Calu3 (cell line): ENCODE results near the gene PCBD1. TPM values are rescaled to one million over a fixed set of nuclear protein-coding genes. Genes with fewer than 3 reads are reported as not detected.
A peak's percentile ranks its signal among the peaks of the same experiment; 100 is the strongest.

Experiments
- BruUV-seq: library from RNA; stranded (reverse); fragments of 400-500 nt; replicated peaks from 2 replicates; lab custom pipeline; 2021; lab: Mats Ljungman, UMichigan
- CTCF ChIA-PET: fragments of 300-600 bp; sonication (Branson Sonifier 250); formaldehyde crosslinking; loops from one replicate; lab custom pipeline; 2022; ENCODE audit warnings: antibody characterized with exemption; lab: Charles Lee
- DNase-seq: peaks from one replicate; pipeline ENCODE4 v3.0.0; 2022
- H3K27ac Mint-ChIP-seq: one replicate; pipeline ENCODE4 v1.8.0; 2022; ENCODE audit warnings: mixed read lengths; ENCODE audit not compliant: unreplicated experiment
- H3K27me3 Mint-ChIP-seq: one replicate; pipeline ENCODE4 v1.8.0; 2022; ENCODE audit warnings: mixed read lengths; ENCODE audit not compliant: unreplicated experiment
- H3K36me3 Mint-ChIP-seq: one replicate; pipeline ENCODE4 v1.8.0; 2022; ENCODE audit warnings: mild to moderate bottlenecking, moderate library complexity, mixed read lengths; ENCODE audit not compliant: insufficient read depth, unreplicated experiment
- H3K4me1 Mint-ChIP-seq: one replicate; pipeline ENCODE4 v1.8.0; 2022; ENCODE audit warnings: mild to moderate bottlenecking, low read depth, mixed read lengths; ENCODE audit not compliant: unreplicated experiment
- H3K4me3 Mint-ChIP-seq: one replicate; pipeline ENCODE4 v1.8.0; 2022; ENCODE audit warnings: mild to moderate bottlenecking, low read depth, moderate library complexity, mixed read lengths; ENCODE audit not compliant: unreplicated experiment
- H3K9me3 Mint-ChIP-seq: one replicate; pipeline ENCODE4 v1.8.0; 2022; ENCODE audit warnings: low read depth, mixed read lengths; ENCODE audit not compliant: unreplicated experiment
- intact Hi-C: fragments of 100-400 bp; cut with micrococcal nuclease; formaldehyde crosslinking; loops from one replicate; pipeline ENCODE4 v1.10.0; 2022; ENCODE audit not compliant: unreplicated experiment
- total RNA-seq: library from RNA; stranded (reverse); gene quantifications from 2 replicates; pipeline ENCODE4 v1.2.3, GENCODE V29; 2022
- TF ChIP-seq, protein P1 (sequence below): fragments of 200-600 bp; IDR thresholded peaks from one replicate; pipeline ENCODE4 v1.8.0; 2022; ENCODE audit warnings: antibody characterized with exemption; ENCODE audit not compliant: unreplicated experiment

Gene PCBD1
- total RNA-seq, 1 experiment from 2014 or later, result 193 TPM

DNA sequence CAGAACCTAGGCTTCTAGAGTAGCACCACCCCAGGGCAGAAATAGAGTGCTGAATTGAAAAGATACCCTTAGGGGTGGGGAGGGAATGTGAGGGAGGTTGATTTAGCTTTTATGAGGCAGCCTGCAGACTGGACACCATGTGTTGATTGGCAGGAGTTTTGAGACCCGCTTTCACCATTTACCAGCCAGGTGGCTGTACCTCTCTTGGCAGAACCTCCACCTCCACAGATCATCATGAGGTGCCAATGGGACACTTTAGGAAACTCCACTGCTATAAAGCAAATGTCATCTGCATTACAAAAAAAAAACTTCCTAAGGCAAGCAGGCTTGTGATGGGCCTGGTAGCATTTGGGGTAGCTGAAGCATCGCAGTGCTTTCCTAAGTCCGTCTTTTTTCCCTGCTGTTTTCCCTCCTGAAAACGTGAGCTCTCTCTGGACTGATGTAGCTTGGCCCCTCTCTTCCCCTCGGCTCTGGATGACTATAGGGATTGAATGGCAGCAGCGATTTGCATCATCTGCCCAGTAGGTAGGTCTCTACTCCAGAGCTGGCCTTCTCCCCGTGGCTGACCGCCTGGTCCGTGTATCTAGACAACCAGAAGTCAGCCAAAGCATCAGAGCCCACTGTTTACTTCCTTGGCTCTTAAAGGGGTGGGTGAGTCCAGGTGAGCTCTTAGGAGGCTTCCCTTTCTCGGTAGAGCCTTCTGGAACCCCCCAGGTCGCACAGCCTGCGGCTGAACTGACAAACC is 1.3 kb downstream of the PCBD1 start:
- Mint-ChIP-seq H3K27ac (peak overlapping the region; percentile 66), H3K36me3 (peaks cover 50% of the 10 kb centered on the region), H3K9me3 (no peaks in the 10 kb centered on the region), H3K4me1 (no peaks in the 10 kb centered on the region), H3K27me3 (no peaks in the 10 kb centered on the region), H3K4me3 (peak overlapping the region; percentile 84)
- BruUV-seq, result no TSS peak
- TF ChIP-seq, protein P1, sequence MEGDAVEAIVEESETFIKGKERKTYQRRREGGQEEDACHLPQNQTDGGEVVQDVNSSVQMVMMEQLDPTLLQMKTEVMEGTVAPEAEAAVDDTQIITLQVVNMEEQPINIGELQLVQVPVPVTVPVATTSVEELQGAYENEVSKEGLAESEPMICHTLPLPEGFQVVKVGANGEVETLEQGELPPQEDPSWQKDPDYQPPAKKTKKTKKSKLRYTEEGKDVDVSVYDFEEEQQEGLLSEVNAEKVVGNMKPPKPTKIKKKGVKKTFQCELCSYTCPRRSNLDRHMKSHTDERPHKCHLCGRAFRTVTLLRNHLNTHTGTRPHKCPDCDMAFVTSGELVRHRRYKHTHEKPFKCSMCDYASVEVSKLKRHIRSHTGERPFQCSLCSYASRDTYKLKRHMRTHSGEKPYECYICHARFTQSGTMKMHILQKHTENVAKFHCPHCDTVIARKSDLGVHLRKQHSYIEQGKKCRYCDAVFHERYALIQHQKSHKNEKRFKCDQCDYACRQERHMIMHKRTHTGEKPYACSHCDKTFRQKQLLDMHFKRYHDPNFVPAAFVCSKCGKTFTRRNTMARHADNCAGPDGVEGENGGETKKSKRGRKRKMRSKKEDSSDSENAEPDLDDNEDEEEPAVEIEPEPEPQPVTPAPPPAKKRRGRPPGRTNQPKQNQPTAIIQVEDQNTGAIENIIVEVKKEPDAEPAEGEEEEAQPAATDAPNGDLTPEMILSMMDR, result no peak
- DNase-seq, result no peak
- intact Hi-C loops, result no loop called here
- CTCF ChIA-PET, result interaction anchor here (1.0 to 1.2 kb wide), 4 partner anchors 16 to 880 kb away, joined by 3 to 5 read pairs (median 4); no protein-coding TSS in a partner anchor

GRCh38 chr10:70885931-70886903 is 2.1 kb downstream of the PCBD1 start:
- DNase-seq, result no peak
- no peaks in the 10 kb centered on the region for H3K9me3 Mint-ChIP-seq
- intact Hi-C loops, result no loop called here
- H3K4me1 Mint-ChIP-seq, result no peaks in the 10 kb centered on the region
- TSS peak; percentile 43 for BruUV-seq
- no peak overlapping the region for H3K27ac Mint-ChIP-seq
- no peaks in the 10 kb centered on the region for H3K27me3 Mint-ChIP-seq
- CTCF ChIA-PET, result interaction anchor here (1.1 to 1.2 kb wide), 2 partner anchors 17 to 69 kb away, joined by 3 to 5 read pairs; no protein-coding TSS in a partner anchor
- TF ChIP-seq, protein P1, result no peak
- peaks cover 56% of the 10 kb centered on the region for H3K36me3 Mint-ChIP-seq
- peak overlapping the region; percentile 84 for H3K4me3 Mint-ChIP-seq

DNA sequence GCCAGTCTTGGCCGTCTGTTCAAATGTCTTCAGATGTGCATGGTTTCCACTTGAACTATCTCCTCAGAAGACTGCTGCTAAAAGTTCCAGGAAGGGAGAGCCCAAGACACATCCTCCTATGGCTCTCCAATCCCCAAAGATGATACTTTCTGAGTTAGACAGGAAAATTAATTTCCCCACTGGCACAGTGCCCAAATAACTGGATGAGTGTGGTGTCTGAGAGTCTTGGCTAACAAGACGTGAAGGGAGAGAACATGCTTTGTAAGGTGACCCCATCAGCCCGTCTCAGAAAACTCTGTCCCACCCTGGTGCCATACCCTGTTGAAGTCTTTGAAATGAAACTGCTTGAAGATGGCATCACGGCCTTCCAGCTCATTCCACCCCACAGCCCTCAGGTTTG is 2.9 kb downstream of the PCBD1 start:
- no peak for DNase-seq
- BruUV-seq, result no TSS peak
- CTCF ChIA-PET, result no interaction called here
- Mint-ChIP-seq H3K4me3 (no peak overlapping the region), H3K9me3 (no peaks in the 10 kb centered on the region), H3K4me1 (no peaks in the 10 kb centered on the region), H3K27ac (no peak overlapping the region), H3K27me3 (no peaks in the 10 kb centered on the region), H3K36me3 (peaks cover 56% of the 10 kb centered on the region)
- TF ChIP-seq, protein P1, result no peak
- intact Hi-C loops, result no loop called here

DNA sequence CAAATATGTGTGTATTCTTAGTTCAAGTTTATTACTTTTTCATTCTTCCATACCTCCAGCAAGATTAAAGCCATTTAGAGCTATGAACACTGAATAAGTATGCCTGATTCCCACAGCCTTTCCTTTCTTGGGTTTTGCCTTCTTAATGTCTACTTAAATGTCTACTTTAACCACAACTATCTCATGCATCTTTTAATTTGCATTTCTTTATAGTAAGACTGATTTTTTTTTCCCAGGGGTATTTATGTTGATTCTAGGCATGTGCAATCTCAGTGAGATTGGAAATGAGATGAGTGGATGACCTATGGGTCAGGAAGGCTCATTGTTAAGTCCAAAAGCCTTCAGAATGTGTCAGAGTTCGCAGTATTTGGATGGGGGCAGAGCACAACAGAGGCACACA is 3.6 kb downstream of the PCBD1 start:
- no peaks in the 10 kb centered on the region for H3K4me1 Mint-ChIP-seq
- no peak overlapping the region for H3K4me3 Mint-ChIP-seq
- intact Hi-C loops, result no loop called here
- H3K27me3 Mint-ChIP-seq, result no peaks in the 10 kb centered on the region
- BruUV-seq, result no TSS peak
- TF ChIP-seq, protein P1, result no peak
- H3K27ac Mint-ChIP-seq, result no peak overlapping the region
- H3K9me3 Mint-ChIP-seq, result no peaks in the 10 kb centered on the region
- peaks cover 56% of the 10 kb centered on the region for H3K36me3 Mint-ChIP-seq
- no peak for DNase-seq
- CTCF ChIA-PET, result interaction anchor here (1.1 kb wide), 1 partner anchor 13 kb away, joined by 11 read pairs; no protein-coding TSS in a partner anchor
